ENCODE measurements around the gene SYNM. TPM values are rescaled to one million over a fixed set of nuclear protein-coding genes. Genes with fewer than 3 reads are reported as not detected.

Gene SYNM
- total RNA-seq, 1 donor from 2014 or later, result 23.4 TPM

GRCh38 chr15:99145778-99146177 is 40.9 kb downstream of the SYNM start:
- Mint-ChIP-seq H3K4me3 (ENCODE audit: unreplicated experiment) (no peak overlapping the region), H3K36me3 (ENCODE audit: low read depth) (peaks cover 8% of the 10 kb centered on the region), H3K27me3 (ENCODE audit: low read depth) (no peaks in the 10 kb centered on the region), H3K4me1 (ENCODE audit: low read depth) (peaks cover 12% of the 10 kb centered on the region), H3K9me3 (ENCODE audit: low read depth) (no peaks in the 10 kb centered on the region), H3K27ac (ENCODE audit: unreplicated experiment) (no peak overlapping the region)
- DNase-seq (ENCODE audit: low spot score), result no peak
- TF ChIP-seq CTCF (IDR thresholded peaks at IDR 0.05), result no peak

- TF ChIP-seq CTCF (IDR thresholded peaks at IDR 0.05), result no peak
- H3K9me3 Mint-ChIP-seq (ENCODE audit: low read depth), result no peaks in the 10 kb centered on the region
These were observed 41.8 kb downstream of the SYNM start for GRCh38 chr15:99146661-99147060.

GRCh38 chr15:99148851-99149276 is 44.0 kb downstream of the SYNM start:
- Mint-ChIP-seq H3K27me3 (ENCODE audit: low read depth) (no peaks in the 10 kb centered on the region), H3K27ac (ENCODE audit: unreplicated experiment) (no peak overlapping the region), H3K9me3 (ENCODE audit: low read depth) (no peaks in the 10 kb centered on the region), H3K4me3 (ENCODE audit: unreplicated experiment) (no peak overlapping the region), H3K4me1 (ENCODE audit: low read depth) (peaks cover 4% of the 10 kb centered on the region), H3K36me3 (ENCODE audit: low read depth) (peaks cover 17% of the 10 kb centered on the region)
- DNase-seq (ENCODE audit: low spot score), result no peak
- TF ChIP-seq CTCF (IDR thresholded peaks at IDR 0.05), result no peak

More at GRCh38 chr15:99146661-99147060, 41.8 kb downstream of the SYNM start:
- peaks cover 12% of the 10 kb centered on the region for H3K4me1 Mint-ChIP-seq (ENCODE audit: low read depth)
- no peaks in the 10 kb centered on the region for H3K27me3 Mint-ChIP-seq (ENCODE audit: low read depth)
- H3K4me3 Mint-ChIP-seq (ENCODE audit: unreplicated experiment), result no peak overlapping the region
- no peak overlapping the region for H3K27ac Mint-ChIP-seq (ENCODE audit: unreplicated experiment)
- H3K36me3 Mint-ChIP-seq (ENCODE audit: low read depth), result peaks cover 14% of the 10 kb centered on the region
- DNase-seq (ENCODE audit: low spot score), result no peak

GRCh38 chr15:99149366-99149765 is 44.5 kb downstream of the SYNM start:
- Mint-ChIP-seq H3K36me3 (ENCODE audit: low read depth) (peaks cover 17% of the 10 kb centered on the region), H3K4me3 (ENCODE audit: unreplicated experiment) (no peak overlapping the region), H3K9me3 (ENCODE audit: low read depth) (no peaks in the 10 kb centered on the region), H3K27me3 (ENCODE audit: low read depth) (no peaks in the 10 kb centered on the region), H3K4me1 (ENCODE audit: low read depth) (no peaks in the 10 kb centered on the region), H3K27ac (ENCODE audit: unreplicated experiment) (no peak overlapping the region)
- TF ChIP-seq CTCF (IDR thresholded peaks at IDR 0.05), result no peak
- no peak for DNase-seq (ENCODE audit: low spot score)

- no peak for DNase-seq (ENCODE audit: low spot score)
- Mint-ChIP-seq H3K4me3 (ENCODE audit: unreplicated experiment) (no peak overlapping the region), H3K27ac (ENCODE audit: unreplicated experiment) (no peak overlapping the region), H3K36me3 (ENCODE audit: low read depth) (peaks cover 20% of the 10 kb centered on the region), H3K9me3 (ENCODE audit: low read depth) (no peaks in the 10 kb centered on the region), H3K4me1 (ENCODE audit: low read depth) (peaks cover 7% of the 10 kb centered on the region), H3K27me3 (ENCODE audit: low read depth) (no peaks in the 10 kb centered on the region)
- TF ChIP-seq CTCF (IDR thresholded peaks at IDR 0.05), result no peak
These were observed 46.3 kb downstream of the SYNM start for GRCh38 chr15:99151156-99151555.
